ENCODE measurements around the gene KRTAP9-9.

- TF ChIP-seq CTCF (IDR thresholded peaks at IDR 0.05) (no peak), POLR2A (IDR thresholded peaks at IDR 0.05) (no peak)
These were observed 28.9 kb downstream of the KRTAP9-9 start for GRCh38 chr17:41284043-41284442.

All from tibial nerve (tissue), 3 donors.